Glutamatergic neuron (in vitro differentiated cells): ENCODE results near the gene TMCC1. TPM values are rescaled to one million over a fixed set of nuclear protein-coding genes. Genes with fewer than 3 reads are reported as not detected.

Source experiments
- DNase-seq: peaks from one replicate; pipeline ENCODE4 v3.0.0; 2022
- H3K27ac Mint-ChIP-seq: one replicate; pipeline ENCODE4 v1.8.0; 2020; ENCODE audit warnings: mild to moderate bottlenecking, mixed read lengths, inconsistent platforms; ENCODE audit not compliant: unreplicated experiment
- H3K27me3 Mint-ChIP-seq: one replicate; pipeline ENCODE4 v1.8.0; 2020; ENCODE audit warnings: mild to moderate bottlenecking, moderate library complexity, mixed read lengths, inconsistent platforms; ENCODE audit not compliant: unreplicated experiment
- H3K36me3 Mint-ChIP-seq: one replicate; pipeline ENCODE4 v1.8.0; 2020; ENCODE audit warnings: mild to moderate bottlenecking, mixed read lengths, inconsistent platforms; ENCODE audit not compliant: unreplicated experiment
- H3K4me1 Mint-ChIP-seq: one replicate; pipeline ENCODE4 v1.8.0; 2020; ENCODE audit warnings: mild to moderate bottlenecking, low read depth, mixed read lengths, inconsistent platforms; ENCODE audit not compliant: unreplicated experiment
- H3K4me3 Mint-ChIP-seq: one replicate; pipeline ENCODE4 v1.8.0; 2020; ENCODE audit warnings: mild to moderate bottlenecking, mixed read lengths, inconsistent platforms; ENCODE audit not compliant: unreplicated experiment
- H3K9me3 Mint-ChIP-seq: one replicate; pipeline ENCODE4 v1.8.0; 2020; ENCODE audit warnings: mild to moderate bottlenecking, moderate library complexity, mixed read lengths, inconsistent platforms; ENCODE audit not compliant: unreplicated experiment
- total RNA-seq: library from RNA; stranded (reverse); fragmentation: NEBNext Ultra II Directional; extraction: Animal tissue kit (Norgen Biotek cat#: 25700); gene quantifications from one replicate; pipeline ENCODE4 v1.2.1, GENCODE V29; 2021; ENCODE audit not compliant: unreplicated experiment
- TF ChIP-seq, protein P1 (sequence below): fragments of 200-600 bp; sonication (generic); IDR thresholded peaks from one replicate; pipeline ENCODE4 v1.5.0; 2021; ENCODE audit not compliant: partially characterized antibody, unreplicated experiment

Gene TMCC1
- total RNA-seq, 1 donor from 2014 or later: 42.2 TPM

DNA sequence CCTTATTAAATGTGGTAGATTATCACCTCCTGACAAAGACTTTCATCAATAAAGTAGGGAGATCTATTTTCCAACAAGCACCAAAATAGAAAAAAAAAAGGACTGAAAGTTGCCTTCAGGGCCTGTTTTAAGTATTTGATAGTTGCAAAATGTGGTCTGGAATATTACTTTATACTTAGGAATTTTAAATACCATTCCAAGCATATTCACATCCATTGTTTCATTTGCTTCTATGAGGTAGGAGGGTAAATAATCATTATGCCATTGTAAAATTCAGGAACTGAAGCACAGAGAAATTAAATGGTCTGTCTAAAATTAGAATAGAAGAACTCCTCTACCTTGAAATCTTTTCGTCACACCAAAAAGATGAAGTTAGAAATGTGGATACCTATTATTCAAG lies 110.0 kb downstream of the TMCC1 start:
- TF ChIP-seq, protein P1, sequence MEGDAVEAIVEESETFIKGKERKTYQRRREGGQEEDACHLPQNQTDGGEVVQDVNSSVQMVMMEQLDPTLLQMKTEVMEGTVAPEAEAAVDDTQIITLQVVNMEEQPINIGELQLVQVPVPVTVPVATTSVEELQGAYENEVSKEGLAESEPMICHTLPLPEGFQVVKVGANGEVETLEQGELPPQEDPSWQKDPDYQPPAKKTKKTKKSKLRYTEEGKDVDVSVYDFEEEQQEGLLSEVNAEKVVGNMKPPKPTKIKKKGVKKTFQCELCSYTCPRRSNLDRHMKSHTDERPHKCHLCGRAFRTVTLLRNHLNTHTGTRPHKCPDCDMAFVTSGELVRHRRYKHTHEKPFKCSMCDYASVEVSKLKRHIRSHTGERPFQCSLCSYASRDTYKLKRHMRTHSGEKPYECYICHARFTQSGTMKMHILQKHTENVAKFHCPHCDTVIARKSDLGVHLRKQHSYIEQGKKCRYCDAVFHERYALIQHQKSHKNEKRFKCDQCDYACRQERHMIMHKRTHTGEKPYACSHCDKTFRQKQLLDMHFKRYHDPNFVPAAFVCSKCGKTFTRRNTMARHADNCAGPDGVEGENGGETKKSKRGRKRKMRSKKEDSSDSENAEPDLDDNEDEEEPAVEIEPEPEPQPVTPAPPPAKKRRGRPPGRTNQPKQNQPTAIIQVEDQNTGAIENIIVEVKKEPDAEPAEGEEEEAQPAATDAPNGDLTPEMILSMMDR: no peak
- Mint-ChIP-seq H3K4me1 (no peaks in the 10 kb centered on the region), H3K27me3 (no peaks in the 10 kb centered on the region), H3K27ac (no peak overlapping the region), H3K36me3 (no peaks in the 10 kb centered on the region), H3K4me3 (no peak overlapping the region), H3K9me3 (no peaks in the 10 kb centered on the region)
- DNase-seq: no peak

- TF ChIP-seq, protein P1: no peak
- Mint-ChIP-seq H3K27ac (no peak overlapping the region), H3K4me1 (peaks cover 8% of the 10 kb centered on the region), H3K9me3 (peaks cover 2% of the 10 kb centered on the region), H3K27me3 (peaks cover 2% of the 10 kb centered on the region), H3K4me3 (no peak overlapping the region), H3K36me3 (no peaks in the 10 kb centered on the region)
- no peak for DNase-seq
Observed at GRCh38 chr3:129778871-129779270, 114.6 kb downstream of the TMCC1 start.

DNA sequence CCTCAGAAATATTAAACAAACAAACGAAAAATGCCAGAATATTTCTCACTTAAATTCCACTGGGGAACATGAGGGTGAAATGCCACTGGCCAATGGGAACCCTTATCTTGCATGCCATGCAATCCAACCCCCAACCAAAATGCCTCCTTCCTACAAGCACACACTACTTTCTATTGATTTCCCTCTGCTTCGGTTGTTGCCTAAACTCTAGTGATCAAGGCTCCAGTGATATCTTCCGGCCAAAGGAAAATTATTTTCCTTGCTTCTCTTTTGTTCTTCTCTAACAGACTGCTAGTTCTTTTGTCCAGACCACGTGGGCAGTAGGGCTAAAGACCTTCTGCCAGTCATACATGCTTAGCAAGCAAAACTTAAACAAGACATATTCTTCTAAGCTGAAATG lies 115.7 kb downstream of the TMCC1 start:
- Mint-ChIP-seq H3K4me1 (peaks cover 8% of the 10 kb centered on the region), H3K36me3 (no peaks in the 10 kb centered on the region), H3K4me3 (no peak overlapping the region), H3K9me3 (peaks cover 2% of the 10 kb centered on the region), H3K27ac (peak overlapping the region; percentile 24), H3K27me3 (peaks cover 2% of the 10 kb centered on the region)
- TF ChIP-seq, protein P1: no peak
- no peak for DNase-seq

DNA sequence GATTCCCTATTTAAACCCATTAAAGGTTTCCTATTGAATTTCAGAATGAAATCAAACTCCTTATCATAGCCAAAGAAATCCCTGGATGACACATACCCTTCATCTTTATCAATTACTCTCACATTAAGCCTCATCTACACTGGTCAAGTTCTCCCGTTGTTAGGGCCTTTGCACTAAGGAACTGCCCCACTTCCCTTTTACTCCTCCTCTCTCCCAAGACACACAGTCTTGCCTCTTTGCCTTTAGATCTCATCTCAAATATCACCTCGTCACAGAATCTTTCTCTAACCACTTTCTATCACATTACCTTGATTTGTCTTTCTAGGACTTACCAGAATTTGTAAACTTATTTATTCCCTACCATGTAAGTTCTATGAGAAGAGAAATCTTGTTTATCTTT lies 117.6 kb downstream of the TMCC1 start:
- Mint-ChIP-seq H3K4me3 (no peak overlapping the region), H3K27me3 (peaks cover 2% of the 10 kb centered on the region), H3K4me1 (peaks cover 8% of the 10 kb centered on the region), H3K27ac (no peak overlapping the region), H3K36me3 (no peaks in the 10 kb centered on the region), H3K9me3 (peaks cover 2% of the 10 kb centered on the region)
- DNase-seq: no peak
- TF ChIP-seq, protein P1: no peak

DNA sequence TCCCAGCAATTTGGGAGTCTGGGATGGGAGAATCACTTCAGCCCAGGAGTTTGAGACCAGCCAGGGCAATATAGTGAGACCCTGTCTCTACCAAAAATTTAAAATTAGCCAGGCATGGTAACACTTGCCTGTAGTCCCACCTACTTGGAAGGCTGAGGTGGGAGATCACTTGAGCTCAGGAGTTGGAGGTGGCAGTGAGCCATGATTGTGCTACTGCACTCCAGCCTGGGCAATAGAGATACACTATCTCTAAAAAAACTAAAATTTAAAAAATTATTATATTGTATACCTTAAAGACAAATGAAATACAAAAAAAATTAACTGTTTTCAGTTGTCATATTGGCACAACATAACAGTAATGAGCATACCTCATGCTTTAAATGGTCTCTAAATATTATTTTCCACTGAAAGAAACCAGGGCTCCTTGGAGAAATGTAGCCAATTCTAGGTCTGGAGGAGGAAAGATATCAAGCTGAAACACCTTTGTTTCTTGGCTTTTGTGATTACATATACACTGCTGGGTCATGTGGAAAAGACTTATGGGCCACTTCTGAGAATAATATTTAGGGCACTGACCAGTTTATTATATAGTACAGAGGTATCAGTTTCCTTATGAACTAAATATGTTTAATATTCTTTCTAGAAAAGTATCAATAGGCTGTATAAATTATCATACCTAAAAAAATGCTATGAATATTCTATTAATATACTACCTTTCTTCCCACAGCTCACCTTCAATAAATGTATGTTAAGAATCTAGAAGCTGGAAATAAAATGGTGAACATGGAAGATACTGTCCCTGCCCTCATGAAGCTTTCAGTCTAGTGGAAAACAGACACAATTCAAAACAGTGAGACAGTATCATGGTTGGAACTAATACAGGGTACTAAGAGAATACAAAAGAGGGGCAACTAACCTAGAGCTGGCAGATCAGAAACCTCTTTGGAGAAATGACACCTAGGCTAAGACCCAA lies 119.5 kb downstream of the TMCC1 start:
- peaks cover 8% of the 10 kb centered on the region for H3K4me1 Mint-ChIP-seq
- no peaks in the 10 kb centered on the region for H3K36me3 Mint-ChIP-seq
- TF ChIP-seq, protein P1: no peak
- H3K27me3 Mint-ChIP-seq: peaks cover 2% of the 10 kb centered on the region
- H3K4me3 Mint-ChIP-seq: no peak overlapping the region
- H3K27ac Mint-ChIP-seq: no peak overlapping the region
- no peak for DNase-seq
- H3K9me3 Mint-ChIP-seq: peaks cover 2% of the 10 kb centered on the region
